NCI-H2196 (cell line): ENCODE measurements around the gene YIPF1.

Experiments used
- DNase-seq: peaks from one replicate; lab custom pipeline; 2025; ENCODE audit not compliant: unreplicated experiment; lab: John Stamatoyannopoulos, UW

The YIPF1 gene

GRCh38 chr1:53889304-53890298 is at the start of gene YIPF1:
YIPF1 (minus strand) TSS chr1:53889797; CDS start chr1:53888937, 860 bp downstream.
- peak; percentile 92 for DNase-seq

- DNase-seq: no peak
These were observed 48.7 kb upstream of the YIPF1 start for GRCh38 chr1:53938136-53938830.

- DNase-seq: no peak
These were observed 46.8 kb upstream of the YIPF1 start for GRCh38 chr1:53936430-53936829.

- DNase-seq: no peak
These were observed 44.7 kb upstream of the YIPF1 start for GRCh38 chr1:53934170-53934765.

GRCh38 chr1:53931523-53931922 is 41.9 kb upstream of the YIPF1 start:
- no peak for DNase-seq

GRCh38 chr1:53930932-53931331 is 41.3 kb upstream of the YIPF1 start:
- DNase-seq: no peak

GRCh38 chr1:53929246-53929960 is 39.8 kb upstream of the YIPF1 start:
- no peak for DNase-seq

GRCh38 chr1:53927376-53927881 is 37.8 kb upstream of the YIPF1 start:
- no peak for DNase-seq

- DNase-seq: no peak
These were observed 30.1 kb upstream of the YIPF1 start for GRCh38 chr1:53919675-53920066.

- DNase-seq: no peak
These were observed 28.7 kb upstream of the YIPF1 start for GRCh38 chr1:53918343-53918742.

- no peak for DNase-seq
These were observed 23.9 kb upstream of the YIPF1 start for GRCh38 chr1:53913352-53914033.

GRCh38 chr1:53911442-53911841 is 21.8 kb upstream of the YIPF1 start:
- no peak for DNase-seq

GRCh38 chr1:53909946-53910345 is 20.3 kb upstream of the YIPF1 start:
- no peak for DNase-seq

- DNase-seq: no peak
These were observed 16.5 kb upstream of the YIPF1 start for GRCh38 chr1:53906121-53906520.

- DNase-seq: no peak
These were observed 15.9 kb upstream of the YIPF1 start for GRCh38 chr1:53905509-53905908.

GRCh38 chr1:53902235-53903138 is 12.9 kb upstream of the YIPF1 start:
- DNase-seq: no peak

GRCh38 chr1:53899708-53900107 is 10.1 kb upstream of the YIPF1 start:
- DNase-seq: no peak

GRCh38 chr1:53899206-53899628 is 9.6 kb upstream of the YIPF1 start:
- DNase-seq: peak; percentile 15

GRCh38 chr1:53896635-53897229 is 7.1 kb upstream of the YIPF1 start:
- DNase-seq: no peak
